ENCODE measurements around the gene TMEM69.

DNA sequence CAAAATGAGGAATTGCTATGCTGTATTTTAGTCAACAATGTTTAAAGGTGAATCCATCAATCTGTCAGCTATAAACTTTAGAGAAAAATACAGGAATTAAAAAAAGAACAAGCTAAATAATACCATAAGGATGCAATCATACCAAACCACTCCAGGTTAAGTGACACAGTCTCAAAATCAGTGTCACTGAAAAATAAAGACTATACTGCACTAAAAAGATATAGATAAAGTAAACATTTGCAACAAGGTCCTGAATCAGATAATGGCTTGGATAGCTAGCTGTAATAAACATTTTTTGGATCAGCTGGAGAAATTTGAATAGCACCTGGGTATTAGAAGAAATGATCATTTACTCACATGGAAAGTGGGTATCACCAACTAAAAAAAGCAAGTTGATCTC lies 9.5 kb upstream of the TMEM69 start:
- no peak for TF ChIP-seq BHLHE40 (IDR thresholded peaks at IDR 0.05; ENCODE audit: low read depth, low read length)
- no peak for TF ChIP-seq CHD2 (IDR thresholded peaks at IDR 0.05; ENCODE audit: low read length, partially characterized antibody)
- TF ChIP-seq, protein P1, sequence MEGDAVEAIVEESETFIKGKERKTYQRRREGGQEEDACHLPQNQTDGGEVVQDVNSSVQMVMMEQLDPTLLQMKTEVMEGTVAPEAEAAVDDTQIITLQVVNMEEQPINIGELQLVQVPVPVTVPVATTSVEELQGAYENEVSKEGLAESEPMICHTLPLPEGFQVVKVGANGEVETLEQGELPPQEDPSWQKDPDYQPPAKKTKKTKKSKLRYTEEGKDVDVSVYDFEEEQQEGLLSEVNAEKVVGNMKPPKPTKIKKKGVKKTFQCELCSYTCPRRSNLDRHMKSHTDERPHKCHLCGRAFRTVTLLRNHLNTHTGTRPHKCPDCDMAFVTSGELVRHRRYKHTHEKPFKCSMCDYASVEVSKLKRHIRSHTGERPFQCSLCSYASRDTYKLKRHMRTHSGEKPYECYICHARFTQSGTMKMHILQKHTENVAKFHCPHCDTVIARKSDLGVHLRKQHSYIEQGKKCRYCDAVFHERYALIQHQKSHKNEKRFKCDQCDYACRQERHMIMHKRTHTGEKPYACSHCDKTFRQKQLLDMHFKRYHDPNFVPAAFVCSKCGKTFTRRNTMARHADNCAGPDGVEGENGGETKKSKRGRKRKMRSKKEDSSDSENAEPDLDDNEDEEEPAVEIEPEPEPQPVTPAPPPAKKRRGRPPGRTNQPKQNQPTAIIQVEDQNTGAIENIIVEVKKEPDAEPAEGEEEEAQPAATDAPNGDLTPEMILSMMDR (IDR thresholded peaks at IDR 0.05): no peak
- TF ChIP-seq MAZ (IDR thresholded peaks at IDR 0.05; ENCODE audit: borderline replicate concordance, low read depth, low read length): no peak
- no peak for TF ChIP-seq POLR2A (IDR thresholded peaks at IDR 0.05; ENCODE audit: low read length)
- TF ChIP-seq, protein P2, sequence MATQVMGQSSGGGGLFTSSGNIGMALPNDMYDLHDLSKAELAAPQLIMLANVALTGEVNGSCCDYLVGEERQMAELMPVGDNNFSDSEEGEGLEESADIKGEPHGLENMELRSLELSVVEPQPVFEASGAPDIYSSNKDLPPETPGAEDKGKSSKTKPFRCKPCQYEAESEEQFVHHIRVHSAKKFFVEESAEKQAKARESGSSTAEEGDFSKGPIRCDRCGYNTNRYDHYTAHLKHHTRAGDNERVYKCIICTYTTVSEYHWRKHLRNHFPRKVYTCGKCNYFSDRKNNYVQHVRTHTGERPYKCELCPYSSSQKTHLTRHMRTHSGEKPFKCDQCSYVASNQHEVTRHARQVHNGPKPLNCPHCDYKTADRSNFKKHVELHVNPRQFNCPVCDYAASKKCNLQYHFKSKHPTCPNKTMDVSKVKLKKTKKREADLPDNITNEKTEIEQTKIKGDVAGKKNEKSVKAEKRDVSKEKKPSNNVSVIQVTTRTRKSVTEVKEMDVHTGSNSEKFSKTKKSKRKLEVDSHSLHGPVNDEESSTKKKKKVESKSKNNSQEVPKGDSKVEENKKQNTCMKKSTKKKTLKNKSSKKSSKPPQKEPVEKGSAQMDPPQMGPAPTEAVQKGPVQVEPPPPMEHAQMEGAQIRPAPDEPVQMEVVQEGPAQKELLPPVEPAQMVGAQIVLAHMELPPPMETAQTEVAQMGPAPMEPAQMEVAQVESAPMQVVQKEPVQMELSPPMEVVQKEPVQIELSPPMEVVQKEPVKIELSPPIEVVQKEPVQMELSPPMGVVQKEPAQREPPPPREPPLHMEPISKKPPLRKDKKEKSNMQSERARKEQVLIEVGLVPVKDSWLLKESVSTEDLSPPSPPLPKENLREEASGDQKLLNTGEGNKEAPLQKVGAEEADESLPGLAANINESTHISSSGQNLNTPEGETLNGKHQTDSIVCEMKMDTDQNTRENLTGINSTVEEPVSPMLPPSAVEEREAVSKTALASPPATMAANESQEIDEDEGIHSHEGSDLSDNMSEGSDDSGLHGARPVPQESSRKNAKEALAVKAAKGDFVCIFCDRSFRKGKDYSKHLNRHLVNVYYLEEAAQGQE (IDR thresholded peaks at IDR 0.05): no peak
- TF ChIP-seq NFE2L2 (conservative IDR thresholded peaks at IDR 0.05; ENCODE audit: low read length): no peak
- no peak for TF ChIP-seq EP300 (IDR thresholded peaks at IDR 0.05)
- TF ChIP-seq MAFK (IDR thresholded peaks at IDR 0.05; ENCODE audit: partially characterized antibody): no peak
- TF ChIP-seq, protein P3, sequence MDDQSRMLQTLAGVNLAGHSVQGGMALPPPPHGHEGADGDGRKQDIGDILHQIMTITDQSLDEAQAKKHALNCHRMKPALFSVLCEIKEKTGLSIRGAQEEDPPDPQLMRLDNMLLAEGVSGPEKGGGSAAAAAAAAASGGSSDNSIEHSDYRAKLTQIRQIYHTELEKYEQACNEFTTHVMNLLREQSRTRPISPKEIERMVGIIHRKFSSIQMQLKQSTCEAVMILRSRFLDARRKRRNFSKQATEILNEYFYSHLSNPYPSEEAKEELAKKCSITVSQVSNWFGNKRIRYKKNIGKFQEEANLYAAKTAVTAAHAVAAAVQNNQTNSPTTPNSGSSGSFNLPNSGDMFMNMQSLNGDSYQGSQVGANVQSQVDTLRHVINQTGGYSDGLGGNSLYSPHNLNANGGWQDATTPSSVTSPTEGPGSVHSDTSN (IDR thresholded peaks at IDR 0.05): no peak
- TF ChIP-seq, protein P4, sequence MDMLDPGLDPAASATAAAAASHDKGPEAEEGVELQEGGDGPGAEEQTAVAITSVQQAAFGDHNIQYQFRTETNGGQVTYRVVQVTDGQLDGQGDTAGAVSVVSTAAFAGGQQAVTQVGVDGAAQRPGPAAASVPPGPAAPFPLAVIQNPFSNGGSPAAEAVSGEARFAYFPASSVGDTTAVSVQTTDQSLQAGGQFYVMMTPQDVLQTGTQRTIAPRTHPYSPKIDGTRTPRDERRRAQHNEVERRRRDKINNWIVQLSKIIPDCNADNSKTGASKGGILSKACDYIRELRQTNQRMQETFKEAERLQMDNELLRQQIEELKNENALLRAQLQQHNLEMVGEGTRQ (IDR thresholded peaks at IDR 0.05): no peak
- TF ChIP-seq, protein P5, sequence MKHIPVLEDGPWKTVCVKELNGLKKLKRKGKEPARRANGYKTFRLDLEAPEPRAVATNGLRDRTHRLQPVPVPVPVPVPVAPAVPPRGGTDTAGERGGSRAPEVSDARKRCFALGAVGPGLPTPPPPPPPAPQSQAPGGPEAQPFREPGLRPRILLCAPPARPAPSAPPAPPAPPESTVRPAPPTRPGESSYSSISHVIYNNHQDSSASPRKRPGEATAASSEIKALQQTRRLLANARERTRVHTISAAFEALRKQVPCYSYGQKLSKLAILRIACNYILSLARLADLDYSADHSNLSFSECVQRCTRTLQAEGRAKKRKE (CRISPR knock-in tag; IDR thresholded peaks at IDR 0.05; ENCODE audit: low read depth): no peak
- no peak for TF ChIP-seq ZFP36 (IDR thresholded peaks at IDR 0.05; ENCODE audit: borderline replicate concordance, partially characterized antibody)

All from A549 (cell line).